ENCODE data around the gene CERS5.
A peak's percentile ranks its signal among the peaks of the same experiment; 100 is the strongest.
"Not testable (repeated sequence)": the region's sequence is repeated elsewhere in the genome, so short reads cannot be mapped to it uniquely, and the experiment has no call there.

The CERS5 gene

GRCh38 chr12:50101663-50102062 is 65.5 kb downstream of the CERS5 start:
- DNase-seq = peak; percentile 43

- no peak for DNase-seq
Measured at GRCh38 chr12:50100561-50100960, 66.6 kb downstream of the CERS5 start.

GRCh38 chr12:50099302-50100008 is 67.7 kb downstream of the CERS5 start:
- DNase-seq = no peak

- DNase-seq = no peak
Measured at GRCh38 chr12:50097952-50098351, 69.2 kb downstream of the CERS5 start.

- DNase-seq = no peak
Measured at GRCh38 chr12:50090391-50090790, 76.8 kb downstream of the CERS5 start.

- DNase-seq = no peak
Measured at GRCh38 chr12:50089730-50090129, 77.4 kb downstream of the CERS5 start.

- peak; percentile 40 for DNase-seq
Measured at GRCh38 chr12:50088577-50089335, 78.4 kb downstream of the CERS5 start.

- DNase-seq = no peak
Measured at GRCh38 chr12:50087995-50088394, 79.2 kb downstream of the CERS5 start.

GRCh38 chr12:50087151-50087550 is 80.0 kb downstream of the CERS5 start:
- no peak for DNase-seq

- no peak for DNase-seq
Measured at GRCh38 chr12:50086148-50086547, 81.0 kb downstream of the CERS5 start.

- DNase-seq = no peak
Measured at GRCh38 chr12:50085615-50086072, 81.5 kb downstream of the CERS5 start.

- DNase-seq = peak; percentile 95
Measured at GRCh38 chr12:50084775-50085614, 82.2 kb downstream of the CERS5 start, which contains the start of gene SMARCD1. SMARCD1 (plus strand) TSS chr12:50085342; CDS start chr12:50085370, 28 bp downstream.

GRCh38 chr12:50084409-50084774 is 82.8 kb downstream of the CERS5 start:
- DNase-seq = not testable (repeated sequence)

- no peak for DNase-seq
Measured at GRCh38 chr12:50083301-50083700, 83.9 kb downstream of the CERS5 start.

- DNase-seq = no peak
Measured at GRCh38 chr12:50082644-50083043, 84.5 kb downstream of the CERS5 start.

GRCh38 chr12:50081096-50081808 is 85.9 kb downstream of the CERS5 start:
- DNase-seq = no peak

GRCh38 chr12:50079771-50080170 is 87.4 kb downstream of the CERS5 start:
- no peak for DNase-seq
